HG03558 (cell line): ENCODE results near the gene RMND5A.
"Not testable (repeated sequence)": the region's sequence is repeated elsewhere in the genome, so short reads cannot be mapped to it uniquely, and the experiment has no call there.

Source experiments
- ATAC-seq: cut with Tn5 transposase; IDR thresholded peaks from one replicate; pipeline ENCODE4 v1.9.1; 2021; ENCODE audit warnings: moderate number of reproducible peaks; ENCODE audit not compliant: unreplicated experiment; ENCODE audit errors: extremely low read depth

The RMND5A gene

GRCh38 chr2:86708126-86708525, 12.0 kb upstream of the RMND5A start:
- ATAC-seq = not testable (repeated sequence)

- ATAC-seq = not testable (repeated sequence)
These were observed 5.4 kb upstream of the RMND5A start for GRCh38 chr2:86714579-86715173.

- ATAC-seq = not testable (repeated sequence)
These were observed 841 bp upstream of the RMND5A start for GRCh38 chr2:86719263-86719636.

- ATAC-seq = peak; percentile 6
These were observed 639 bp downstream of the RMND5A start for GRCh38 chr2:86720540-86721320.

- not testable (repeated sequence) for ATAC-seq
These were observed 5.6 kb downstream of the RMND5A start for GRCh38 chr2:86725706-86726105.

GRCh38 chr2:86732040-86732525, 12.0 kb downstream of the RMND5A start:
- ATAC-seq = not testable (repeated sequence)

- not testable (repeated sequence) for ATAC-seq
These were observed 12.7 kb downstream of the RMND5A start for GRCh38 chr2:86732837-86733236.

- ATAC-seq = not testable (repeated sequence)
These were observed 13.4 kb downstream of the RMND5A start for GRCh38 chr2:86733528-86733927.

GRCh38 chr2:86734896-86735295, 14.8 kb downstream of the RMND5A start:
- not testable (repeated sequence) for ATAC-seq

GRCh38 chr2:86739485-86739884, 19.4 kb downstream of the RMND5A start:
- ATAC-seq = not testable (repeated sequence)

GRCh38 chr2:86739889-86740288, 19.8 kb downstream of the RMND5A start:
- ATAC-seq = not testable (repeated sequence)

- ATAC-seq = not testable (repeated sequence)
These were observed 21.9 kb downstream of the RMND5A start for GRCh38 chr2:86741889-86742498.

- no peak for ATAC-seq
These were observed 24.1 kb downstream of the RMND5A start for GRCh38 chr2:86744152-86744551.

GRCh38 chr2:86746939-86747338, 26.8 kb downstream of the RMND5A start:
- ATAC-seq = no peak

GRCh38 chr2:86747711-86748639, 27.9 kb downstream of the RMND5A start:
- ATAC-seq = no peak

- no peak for ATAC-seq
These were observed 30.2 kb downstream of the RMND5A start for GRCh38 chr2:86750240-86750839.

- ATAC-seq = no peak
These were observed 31.7 kb downstream of the RMND5A start for GRCh38 chr2:86751778-86752177.

GRCh38 chr2:86752934-86753333, 32.8 kb downstream of the RMND5A start:
- no peak for ATAC-seq

- ATAC-seq = no peak
These were observed 33.5 kb downstream of the RMND5A start for GRCh38 chr2:86753606-86754005.

GRCh38 chr2:86758405-86758804, 38.3 kb downstream of the RMND5A start:
- ATAC-seq = no peak
